K562 (cell line): ENCODE data around the gene RPL11. TPM values are rescaled to one million over a fixed set of nuclear protein-coding genes. Genes with fewer than 3 reads are reported as not detected.

Experiments used
- BACH1 ChIP-seq: fragments of 200-800 bp; sonication (Bioruptor generic); IDR thresholded peaks from 2 replicates; pipeline ENCODE4 v1.6.1; 2016; ENCODE audit warnings: missing genetic modification characterization, missing compliant biosample characterization
- CAMTA2 ChIP-seq: fragments of 250-450 bp; sonication (Bioruptor Pico); conservative IDR thresholded peaks from 2 replicates; pipeline ENCODE4 v1.5.1; 2022
- ESRRA ChIP-seq: fragments of 450-650 bp; IDR thresholded peaks from 2 replicates; pipeline ENCODE4 v1.6.1; 2014; ENCODE audit warnings: low read depth, mild to moderate bottlenecking, moderate library complexity, borderline replicate concordance
- FOXK2 ChIP-seq, 2 experiments: fragments of 450-650 bp; IDR thresholded peaks in 1 of 2; conservative IDR thresholded peaks in 1 of 2; 2 replicates each; pipeline ENCODE4 v1.6.1; 2016; ENCODE audit warnings: low read depth in 2 of 2, mild to moderate bottlenecking in 1 of 2
- HMGN3 ChIP-seq: IDR thresholded peaks from 2 replicates; pipeline ENCODE4 v1.6.1; 2011; ENCODE audit warnings: borderline replicate concordance, low read depth, mild to moderate bottlenecking, mixed read lengths, low read length; ENCODE audit not compliant: insufficient read length; ENCODE audit errors: extremely low read depth
- KLF16 ChIP-seq: IDR thresholded peaks from 2 replicates; pipeline ENCODE4 v1.6.1; 2016; ENCODE audit warnings: antibody characterized with exemption
- LARP7 ChIP-seq: fragments of 450-650 bp; IDR thresholded peaks from 2 replicates; pipeline ENCODE4 v1.6.1; 2016
- MAZ ChIP-seq, 2 experiments: fragments of 450-650 bp in 1 of 2; sonication (generic) in 1 of 2; formaldehyde crosslinking; IDR thresholded peaks in 1 of 2; conservative IDR thresholded peaks in 1 of 2; 2 replicates each; pipeline versions ENCODE4 v1.4.0 to v1.5.0; 2020; ENCODE audit warnings: mild to moderate bottlenecking in 1 of 2, missing genetic modification reagents in 1 of 2
- MTA2 ChIP-seq: fragments of 450-650 bp; IDR thresholded peaks from 2 replicates; pipeline ENCODE4 v1.6.1; 2016; ENCODE audit warnings: low read depth
- RAD21 ChIP-seq, 2 experiments: fragments of 250-450 bp in 1 of 2; fragments of 450-650 bp in 1 of 2; sonication (Bioruptor Pico) in 1 of 2; formaldehyde crosslinking in 1 of 2; IDR thresholded peaks in 1 of 2; conservative IDR thresholded peaks in 1 of 2; 2 replicates each; pipeline versions ENCODE4 v1.4.0 to v1.8.0; 2020 to 2022; ENCODE audit warnings: mild to moderate bottlenecking in 2 of 2, moderate library complexity in 1 of 2
- REST ChIP-seq, 2 experiments: fragments of 450-650 bp; formaldehyde crosslinking in 1 of 2; IDR thresholded peaks; 2 replicates each; pipeline versions ENCODE4 v1.4.0 to v1.6.1; 2014 to 2020; ENCODE audit warnings: mild to moderate bottlenecking in 2 of 2, borderline replicate concordance in 1 of 2, low read depth in 1 of 2
- SMC3 ChIP-seq: conservative IDR thresholded peaks from 2 replicates; pipeline ENCODE4 v1.6.1; 2011; ENCODE audit warnings: low read depth, low read length, improper control_type of control experiment; ENCODE audit not compliant: insufficient read depth
- STAG1 ChIP-seq: sonication (generic); formaldehyde crosslinking; IDR thresholded peaks from 2 replicates; pipeline ENCODE4 v1.5.0; 2020; ENCODE audit warnings: missing genetic modification reagents, borderline replicate concordance
- ZBTB7A ChIP-seq: IDR thresholded peaks from 2 replicates; pipeline ENCODE4 v1.6.1; 2011; ENCODE audit warnings: low read depth, mild to moderate bottlenecking, low read length, moderate library complexity, borderline replicate concordance; ENCODE audit not compliant: control insufficient read depth
- ZNF280B ChIP-seq: fragments of 250-450 bp; sonication (Bioruptor Pico); IDR thresholded peaks from 2 replicates; pipeline ENCODE4 v1.5.1; 2021; ENCODE audit warnings: mild to moderate bottlenecking
- ZNF282 ChIP-seq: sonication (generic); formaldehyde crosslinking; IDR thresholded peaks from 2 replicates; pipeline ENCODE4 v1.8.1; 2023; ENCODE audit warnings: missing genetic modification reagents
- ZNF311 ChIP-seq: fragments of 250-450 bp; sonication (Bioruptor Pico); IDR thresholded peaks from 2 replicates; pipeline ENCODE4 v1.4.0; 2020; ENCODE audit warnings: mild to moderate bottlenecking, moderate library complexity
- ZNF384 ChIP-seq: IDR thresholded peaks from 2 replicates; pipeline ENCODE4 v1.6.1; 2012; ENCODE audit warnings: low read depth, low read length, improper control_type of control experiment
- polyA plus RNA-seq, 8 experiments: library from polyadenylated mRNA; depleted of rRNA in 4 of 8; stranded (reverse) in 5 of 8; unstranded in 3 of 8; fragments of >200 nt; fragmentation: Nextera tagmentation in 2 of 8; fragmentation: Illumina TruSeq in 1 of 8; extraction: Ambion mirVana in 2 of 8; extraction: Trizol in 1 of 8; gene quantifications; 2 replicates each; pipeline versions ENCODE4 v1.2.1 to v1.2.3, GENCODE V29; 2011 to 2014; ENCODE audit warnings: inconsistent platforms in 1 of 8, missing spikeins in 1 of 8
- total RNA-seq, 7 experiments: library from RNA; depleted of rRNA in 6 of 7; stranded (reverse); fragments of >200 nt in 6 of 7; fragmentation: Illumina TruSeq in 2 of 7; extraction: Trizol in 2 of 7; gene quantifications; 2 replicates each; pipeline versions ENCODE4 v1.2.1 to v1.2.3, GENCODE V29; 2011 to 2021; ENCODE audit warnings: low replicate concordance in 1 of 7

Gene RPL11
- total and polyA plus RNA-seq, 9 of the 15 experiments (the other 6 are each of a cell fraction or from before 2014, with no cell fraction given): 1,781 to 4,526 (median 3,111) TPM

GRCh38 chr1:23657659-23658275 lies 33.8 kb upstream of the RPL11 start (continued):
- TF ChIP-seq RAD21 (CRISPR knock-in tag; conservative IDR thresholded peaks at IDR 0.05 in 1 of 2, IDR thresholded peaks at IDR 0.05 in 1 of 2) (peak; percentile 12 to 46; a peak in 2 of 4 replicates), STAG1 (peak; percentile 37; the same call in 1 of the 2 replicates), ESRRA (no peak), REST (IDR thresholded peaks at IDR 0.05; ENCODE audit: borderline replicate concordance) (0 out of 2 replicates have a peak, but pooled peaks have one; percentile 11), REST (CRISPR knock-in tag; IDR thresholded peaks at IDR 0.05; ENCODE audit: low read depth) (no peak), LARP7 (peak; percentile 24; the same call in 1 of the 2 replicates), ZNF282 (no peak), FOXK2 (conservative IDR thresholded peaks at IDR 0.05 in 1 of 2, IDR thresholded peaks at IDR 0.05 in 1 of 2; ENCODE audit: low read depth in 2 of 2) (no peak), MTA2 (no peak), HMGN3 (no peak), ZNF280B (CRISPR knock-in tag) (no peak), KLF16 (peak; percentile 65; the same call in 1 of the 2 replicates), ZNF384 (peak; percentile 23; the same call in 1 of the 2 replicates), MAZ (CRISPR knock-in tag; conservative IDR thresholded peaks at IDR 0.05 in 1 of 2, IDR thresholded peaks at IDR 0.05 in 1 of 2) (0 out of 4 replicates have a peak, but pooled peaks of 1 of the 2 experiments have one; percentile 46), ZNF311 (CRISPR knock-in tag) (no peak), SMC3 (0 out of 2 replicates have a peak, but pooled peaks have one; percentile 42), CAMTA2 (CRISPR knock-in tag) (no peak), BACH1 (tag) (no peak), ZBTB7A (peak; percentile 81)
